Stomach (tissue), 4 donors: Measurements from ENCODE around the gene MDC1.

ENCODE experiments used
- CTCF ChIP-seq, 7 experiments: fragments of 450-650 bp in 4 of 7; fragments of 200-600 bp in 3 of 7; sonication (generic) in 3 of 7; IDR thresholded peaks; one replicate each; pipeline ENCODE4 v1.5.1; 2016 to 2019; ENCODE audit warnings: antibody characterized with exemption in 7 of 7, control low read depth in 2 of 7, mild to moderate bottlenecking in 1 of 7
- POLR2A ChIP-seq, 4 donors: fragments of 450-650 bp; IDR thresholded peaks; one replicate each; pipeline ENCODE4 v1.6.1; 2016; ENCODE audit warnings: antibody characterized with exemption in 4 of 4, control low read depth in 2 of 4, mild to moderate bottlenecking in 1 of 4, moderate library complexity in 1 of 4
- POLR2AphosphoS5 ChIP-seq, 3 donors: sonication (generic); formaldehyde crosslinking; IDR thresholded peaks; one replicate each; pipeline ENCODE4 v1.6.1; 2016; ENCODE audit warnings: antibody characterized with exemption in 3 of 3

- TF ChIP-seq POLR2A (IDR thresholded peaks at IDR 0.05) (no peak), CTCF (IDR thresholded peaks at IDR 0.05) (no peak), POLR2AphosphoS5 (IDR thresholded peaks at IDR 0.05) (no peak)
These were observed 46.1 kb downstream of the MDC1 start for GRCh38 chr6:30670760-30671527.
